GM12873 (cell line): ENCODE results near the gene PIGQ.

Source experiments
- CTCF ChIP-seq: IDR thresholded peaks from 2 replicates; pipeline ENCODE4 v1.5.1; 2012; ENCODE audit warnings: low read depth, mild to moderate bottlenecking, moderate library complexity, low read length, control low read depth; ENCODE audit not compliant: insufficient read depth; ENCODE audit errors: missing control alignments

The PIGQ gene

GRCh38 chr16:548586-548985 is 21.2 kb upstream of the PIGQ start:
- TF ChIP-seq CTCF: no peak

DNA sequence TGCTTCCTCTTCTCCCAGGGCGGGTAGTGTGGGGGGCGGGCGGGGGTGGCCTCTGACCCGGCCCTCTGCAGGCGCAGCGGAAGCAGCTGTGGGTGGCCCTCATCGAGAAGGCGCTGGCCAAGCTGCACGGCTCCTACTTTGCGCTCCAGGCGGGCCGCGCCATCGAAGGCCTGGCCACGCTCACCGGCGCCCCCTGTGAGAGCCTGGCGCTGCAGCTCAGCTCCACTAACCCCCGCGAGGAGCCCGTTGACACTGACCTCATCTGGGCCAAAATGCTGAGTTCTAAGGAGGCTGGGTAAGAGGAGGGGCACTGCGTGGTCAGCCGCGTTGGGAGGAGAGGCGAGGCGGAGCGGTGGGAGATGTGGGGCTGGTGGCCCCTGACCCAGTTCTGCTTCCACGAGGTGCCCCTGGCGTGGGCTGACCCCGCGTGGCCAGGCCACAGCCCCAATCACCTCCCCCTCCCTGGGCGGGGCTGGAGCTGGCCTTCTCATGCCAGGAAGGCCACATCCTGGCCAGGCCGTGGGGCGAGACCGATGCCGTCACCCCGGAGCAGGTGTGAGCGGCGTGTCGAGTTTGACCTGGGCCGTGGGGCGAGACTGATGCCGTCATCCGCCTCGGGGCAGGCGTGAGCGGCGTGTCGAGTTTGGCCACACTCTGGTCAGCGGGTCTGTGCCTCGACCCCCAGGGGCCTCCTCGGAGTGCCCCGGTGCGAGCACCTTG is 20.1 kb upstream of the PIGQ start:
- TF ChIP-seq CTCF: no peak

DNA sequence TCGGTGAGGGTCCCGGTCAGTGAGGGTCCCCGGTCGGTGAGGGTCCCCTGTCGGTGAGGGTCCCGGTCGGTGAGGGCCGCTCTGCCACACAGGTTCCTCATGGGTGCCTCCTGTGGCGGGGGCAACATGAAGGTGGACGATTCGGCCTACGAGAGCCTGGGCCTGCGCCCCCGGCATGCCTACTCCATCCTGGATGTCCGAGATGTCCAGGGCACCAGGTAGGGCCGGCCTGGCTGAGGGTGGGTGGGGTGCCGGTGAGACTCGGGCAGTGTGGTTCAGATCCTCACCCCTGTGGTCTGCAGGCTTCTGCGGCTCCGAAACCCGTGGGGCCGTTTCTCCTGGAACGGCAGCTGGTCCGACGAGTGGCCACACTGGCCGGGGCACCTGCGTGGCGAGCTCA is 18.6 kb upstream of the PIGQ start:
- no peak for TF ChIP-seq CTCF

GRCh38 chr16:552171-552570 is 17.6 kb upstream of the PIGQ start:
- no peak for TF ChIP-seq CTCF

DNA sequence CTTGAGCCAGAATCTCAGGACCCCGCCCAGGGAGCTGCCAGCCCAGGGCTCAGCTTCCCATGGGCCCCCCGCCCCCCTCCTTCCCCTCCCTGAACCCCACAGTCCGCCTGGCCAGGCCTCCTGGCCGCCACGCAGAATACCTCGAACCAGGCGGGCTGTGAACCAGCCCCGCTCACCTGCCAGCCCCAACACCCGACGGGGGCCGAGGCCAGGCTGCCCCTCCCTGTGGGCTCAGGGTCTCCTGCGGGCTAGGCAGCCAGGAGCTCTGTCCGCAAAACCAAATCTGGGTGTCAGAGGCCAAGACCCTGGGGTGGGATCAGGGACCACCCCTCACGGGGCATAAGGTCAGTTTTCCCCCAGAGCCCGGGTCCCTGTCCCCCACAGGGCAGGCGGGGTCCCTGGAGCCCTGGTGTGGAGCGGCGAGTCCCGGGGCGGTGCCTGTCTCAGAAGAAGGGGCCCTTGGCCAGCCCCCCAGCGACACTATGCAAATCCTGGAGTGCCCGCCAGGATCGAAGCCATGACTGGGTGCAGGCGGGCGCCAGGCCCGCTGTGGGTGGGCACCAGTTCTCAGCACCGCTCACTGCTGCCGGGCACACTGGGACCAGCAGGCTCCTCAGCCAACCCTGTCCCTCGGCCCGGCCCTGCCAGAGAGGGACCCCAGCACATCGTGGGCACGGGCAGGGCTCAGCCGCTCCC is 16.0 kb upstream of the PIGQ start:
- no peak for TF ChIP-seq CTCF

- no peak for TF ChIP-seq CTCF
These were observed 15.5 kb upstream of the PIGQ start for GRCh38 chr16:554297-554621.

DNA sequence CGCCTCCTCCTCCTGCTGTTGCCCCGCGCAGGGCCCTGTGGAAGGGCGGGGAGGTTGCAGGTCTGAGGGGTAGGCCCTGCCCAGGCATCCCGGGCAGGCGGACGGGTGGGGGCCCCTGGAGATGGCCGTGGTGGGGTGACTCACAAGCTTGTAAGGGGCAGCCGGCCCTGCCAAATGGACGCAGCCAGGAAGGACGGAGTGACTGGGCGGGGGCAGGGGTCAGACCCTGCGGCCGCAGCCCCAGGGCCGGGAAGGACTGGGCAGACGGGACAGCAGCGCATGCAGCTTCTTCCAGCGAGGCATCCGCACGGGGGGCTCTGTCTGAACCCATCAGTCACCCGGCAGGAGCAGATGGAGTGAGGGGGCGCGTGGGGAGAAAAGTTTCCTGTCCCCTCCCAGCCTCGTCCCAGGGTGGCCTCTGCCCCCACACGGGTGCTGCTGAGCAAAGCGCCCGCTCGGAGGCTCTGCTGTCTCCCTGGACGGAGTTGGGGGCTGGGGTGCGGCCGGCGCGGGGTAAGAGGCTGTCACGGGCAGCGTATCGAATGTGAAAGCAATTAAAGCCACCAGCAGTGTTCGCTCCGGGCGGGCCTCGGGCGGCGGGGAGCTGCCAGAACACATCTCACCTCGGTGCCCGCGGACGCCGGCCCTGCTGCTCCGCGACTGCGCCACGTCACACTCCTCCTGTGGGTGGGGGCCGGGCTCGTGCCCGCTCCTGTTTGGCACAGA is 15.0 kb upstream of the PIGQ start:
- no peak for TF ChIP-seq CTCF
